IMR-90 (cell line): ENCODE measurements around the gene SYVN1. TPM values are rescaled to one million over a fixed set of nuclear protein-coding genes. Genes with fewer than 3 reads are reported as not detected.

Experiments used
- ATAC-seq: fragments of 200-7000 bp; cut with Tn5 transposase; 2 replicates; pipeline ENCODE4 v1.9.1; 2020; ENCODE audit warnings: low read depth, mild to moderate bottlenecking, moderate library complexity
- BruUV-seq: library from RNA; stranded (reverse); fragments of 400-500 nt; replicated peaks from 2 replicates; lab custom pipeline; 2021; lab: Mats Ljungman, UMichigan
- CTCF ChIA-PET: fragments of 300-600 bp; formaldehyde crosslinking; extraction: SDS; loops from one replicate; lab custom pipeline; 2021; ENCODE audit warnings: antibody characterized with exemption; lab: Yijun Ruan, JAX
- POLR2A ChIA-PET: fragments of 300-600 bp; sonication (Branson Sonifier 250); formaldehyde crosslinking; loops from one replicate; lab custom pipeline; 2022; ENCODE audit warnings: antibody characterized with exemption; ENCODE audit not compliant: unreplicated experiment; lab: Charles Lee
- DNase-seq: peaks from one replicate; pipeline ENCODE4 v3.0.0; 2013
- H2AFZ ChIP-seq: replicated peaks from 2 replicates; pipeline ENCODE3; 2013; ENCODE audit warnings: low read length, mild to moderate bottlenecking; ENCODE audit not compliant: poor library complexity
- H2AK5ac ChIP-seq: 2 replicates; pipeline ENCODE4 v1.6.1; 2013; ENCODE audit warnings: low read depth, low read length, inconsistent platforms
- H2AK9ac ChIP-seq: replicated peaks from 2 replicates; pipeline ENCODE3; 2013; ENCODE audit warnings: mild to moderate bottlenecking, low read depth, low read length, moderate library complexity; ENCODE audit not compliant: poor library complexity
- H2BK120ac ChIP-seq: 2 replicates; pipeline ENCODE4 v1.6.1; 2013; ENCODE audit warnings: low read depth, low read length, inconsistent platforms
- H2BK15ac ChIP-seq: 3 replicates; pipeline ENCODE4 v1.6.1; 2013; ENCODE audit warnings: low read depth, low read length, inconsistent platforms
- H2BK20ac ChIP-seq: 2 replicates; pipeline ENCODE4 v1.6.1; 2013; ENCODE audit warnings: low read depth, mild to moderate bottlenecking, inconsistent platforms, low read length, moderate library complexity
- H2BK5ac ChIP-seq: 2 replicates; pipeline ENCODE4 v1.6.1; 2013; ENCODE audit warnings: mild to moderate bottlenecking, low read depth, low read length, inconsistent platforms; ENCODE audit not compliant: poor library complexity, severe bottlenecking
- H3K14ac ChIP-seq: replicated peaks from 2 replicates; pipeline ENCODE4 v1.6.1; 2013; ENCODE audit warnings: low read depth, low read length, inconsistent platforms
- H3K18ac ChIP-seq: 2 replicates; pipeline ENCODE4 v1.6.1; 2013; ENCODE audit warnings: low read depth, low read length, control low read depth
- H3K23ac ChIP-seq: 2 replicates; pipeline ENCODE4 v1.6.1; 2013; ENCODE audit warnings: low read depth, low read length, inconsistent platforms
- H3K27ac ChIP-seq: 2 replicates; pipeline ENCODE4 v1.5.1; 2013; ENCODE audit warnings: mild to moderate bottlenecking, control low read depth, low read length; ENCODE audit not compliant: insufficient read depth
- H3K27me3 ChIP-seq: 2 replicates; pipeline ENCODE4 v1.6.1; 2013; ENCODE audit warnings: low read length; ENCODE audit not compliant: control insufficient read depth, insufficient read depth
- H3K36me3 ChIP-seq: 2 replicates; pipeline ENCODE4 v1.6.1; 2013; ENCODE audit warnings: low read length, mixed read lengths; ENCODE audit not compliant: control insufficient read depth, insufficient read depth
- H3K4ac ChIP-seq: 2 replicates; pipeline ENCODE4 v1.6.1; 2013; ENCODE audit warnings: low read depth, low read length, inconsistent platforms
- H3K4me1 ChIP-seq: 2 replicates; pipeline ENCODE4 v1.6.1; 2013; ENCODE audit warnings: low read length, mixed read lengths; ENCODE audit not compliant: control insufficient read depth, insufficient read depth
- H3K4me2 ChIP-seq: 2 replicates; pipeline ENCODE4 v1.6.1; 2013; ENCODE audit warnings: low read depth, mild to moderate bottlenecking, control low read depth, low read length, moderate library complexity
- H3K4me3 ChIP-seq: 2 replicates; pipeline ENCODE4 v1.5.1; 2013; ENCODE audit warnings: low read depth, mild to moderate bottlenecking, control low read depth, low read length, moderate library complexity; ENCODE audit not compliant: insufficient read depth
- H3K56ac ChIP-seq: 2 replicates; pipeline ENCODE4 v1.6.1; 2013; ENCODE audit warnings: low read length, inconsistent platforms; ENCODE audit not compliant: insufficient read depth; ENCODE audit errors: extremely low read depth
- H3K79me1 ChIP-seq, 2 experiments: 2 replicates each; pipeline ENCODE4 v1.6.1; 2013; ENCODE audit warnings: low read length in 2 of 2, inconsistent platforms in 1 of 2, low read depth in 1 of 2
- H3K9ac ChIP-seq: 2 replicates; pipeline ENCODE4 v1.6.1; 2013; ENCODE audit warnings: low read depth, low read length, control low read depth
- H3K9me1 ChIP-seq: 2 replicates; pipeline ENCODE4 v1.6.1; 2013; ENCODE audit warnings: low read length, inconsistent platforms; ENCODE audit not compliant: insufficient read depth
- H3K9me3 ChIP-seq: 2 replicates; pipeline ENCODE4 v1.6.1; 2013; ENCODE audit warnings: low read length; ENCODE audit not compliant: control insufficient read depth, insufficient read depth
- H4K20me1 ChIP-seq: 2 replicates; pipeline ENCODE4 v1.6.1; 2013; ENCODE audit warnings: low read length, inconsistent platforms; ENCODE audit not compliant: insufficient read depth
- H4K5ac ChIP-seq: 2 replicates; pipeline ENCODE4 v1.6.1; 2013; ENCODE audit warnings: mild to moderate bottlenecking, low read depth, low read length, control low read depth
- H4K8ac ChIP-seq, 2 experiments: 2 replicates each; pipeline ENCODE4 v1.6.1; 2013; ENCODE audit warnings: low read depth in 2 of 2, low read length in 2 of 2, control low read depth in 1 of 2, inconsistent platforms in 1 of 2
- H4K91ac ChIP-seq: 2 replicates; pipeline ENCODE4 v1.6.1; 2013; ENCODE audit warnings: low read depth, low read length, inconsistent platforms; ENCODE audit not compliant: insufficient read depth
- MXI1 ChIP-seq: IDR thresholded peaks from 2 replicates; pipeline ENCODE4 v1.6.1; 2012; ENCODE audit warnings: low read depth, mild to moderate bottlenecking, low read length, moderate library complexity, borderline replicate concordance
- WGBS, 2 experiments: methylation state at CpG; one replicate each; pipeline versions ENCODE4 v1.1.5 to v1.1.7; 2013; ENCODE audit warnings: missing lambda C conversion rate in 2 of 2; ENCODE audit not compliant: insufficient read length in 1 of 2; ENCODE audit errors: extremely low coverage in 2 of 2; 5-methylcytosine and 5-hydroxymethylcytosine counted together
- dilution Hi-C: fragments of 300-500 bp; cut with HindIII; formaldehyde crosslinking; loops from one replicate; pipeline ENCODE4 v1.14.3; 2018; ENCODE audit warnings: low sequenced_read_pairs; ENCODE audit not compliant: unreplicated experiment
- in situ Hi-C: fragments of 300-500 bp; cut with MboI; formaldehyde crosslinking; loops from 3 replicates; pipeline ENCODE4 v1.14.3; 2019; ENCODE audit warnings: low sequenced_read_pairs, inconsistent platforms, mixed read lengths
- intact Hi-C: fragments of 100-400 bp; cut with micrococcal nuclease; formaldehyde crosslinking; loops from 2 replicates; pipeline ENCODE4 v1.10.0; 2022
- polyA plus RNA-seq, 3 experiments: library from polyadenylated mRNA; depleted of rRNA; stranded (reverse); fragments of >200 nt; gene quantifications; 2 replicates each; pipeline ENCODE4 v1.2.3, GENCODE V29; 2012; ENCODE audit warnings: low replicate concordance in 1 of 3
- total RNA-seq: library from RNA; depleted of rRNA; stranded (reverse); fragments of >200 nt; gene quantifications from 2 replicates; pipeline ENCODE4 v1.2.3, GENCODE V29; 2012

SYVN1 gene
- total and polyA plus RNA-seq, 2 of the 4 experiments (the other 2 are of a cell fraction), result 9.5 to 52.9 TPM

DNA sequence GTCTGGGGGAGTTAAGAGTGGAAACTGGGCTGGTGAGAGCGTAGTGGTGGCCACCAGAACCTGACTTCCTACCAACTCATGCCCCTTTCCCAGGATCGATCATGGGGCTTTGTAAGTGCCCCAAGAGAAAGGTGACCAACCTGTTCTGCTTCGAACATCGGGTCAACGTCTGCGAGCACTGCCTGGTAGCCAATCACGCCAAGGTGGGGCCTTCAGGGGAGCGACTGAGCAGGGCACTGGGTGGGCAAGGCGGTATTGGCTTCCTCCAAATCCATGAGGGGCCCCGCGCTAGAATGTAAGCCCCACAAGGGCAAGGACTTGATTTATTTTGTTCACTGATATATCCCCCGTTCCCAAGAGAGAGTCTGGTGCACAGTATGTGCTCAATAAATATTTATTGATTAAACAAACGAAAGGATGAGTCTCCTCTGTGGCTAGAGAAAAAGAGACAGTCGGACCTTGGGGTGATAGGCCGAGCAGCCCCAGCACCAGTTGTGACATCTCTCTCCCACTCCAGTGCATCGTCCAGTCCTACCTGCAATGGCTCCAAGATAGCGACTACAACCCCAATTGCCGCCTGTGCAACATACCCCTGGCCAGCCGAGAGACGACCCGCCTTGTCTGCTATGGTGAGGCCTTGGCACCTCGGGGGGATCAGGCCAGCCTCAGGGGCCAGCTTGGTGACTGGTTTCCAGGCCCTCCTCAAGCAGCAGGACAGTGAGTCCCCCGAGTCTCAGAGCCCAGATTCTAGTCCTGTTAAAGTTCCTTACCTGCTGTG, 49.5 kb downstream of the SYVN1 start:
- DNase-seq, result no peak
- Histone ChIP-seq H2AK9ac (peak overlapping the region; percentile 94), H2BK15ac (no peak overlapping the region), H3K36me3 (peaks cover 34% of the 10 kb centered on the region), H3K56ac (peak overlapping the region; percentile 76), H3K4me2 (peak overlapping the region; percentile 95), H3K79me1 (peaks cover 40 to 54% of the 10 kb centered on the region in 2 experiments), H3K14ac (peak overlapping the region; percentile 92), H3K9ac (peak overlapping the region; percentile 99), H2BK20ac (no peak overlapping the region), H3K27me3 (no peaks in the 10 kb centered on the region), H4K91ac (peak overlapping the region; percentile 88), H3K9me3 (no peaks in the 10 kb centered on the region), H4K8ac (peak overlapping the region; percentile 93 to 94), H2AFZ (peak overlapping the region; percentile 83), H4K5ac (peak overlapping the region; percentile 90), H3K4ac (peak overlapping the region; percentile 96), H3K4me3 (peak overlapping the region; percentile 89), H4K20me1 (no peaks in the 10 kb centered on the region; the same call in 1 of the 2 replicates), H3K27ac (peak overlapping the region; percentile 100), H2AK5ac (peak overlapping the region; percentile 93), H2BK5ac (peak overlapping the region; percentile 25), H3K18ac (peak overlapping the region; percentile 0; the same call in 1 of the 2 replicates), H3K4me1 (peaks cover 4% of the 10 kb centered on the region; the same call in 1 of the 2 replicates), H2BK120ac (peak overlapping the region; percentile 9), H3K9me1 (no peaks in the 10 kb centered on the region; the same call in 1 of the 2 replicates), H3K23ac (peak overlapping the region; percentile 79; the same call in 1 of the 2 replicates)
- intact Hi-C loops, result loop anchor here (1.0 to 2.0 kb wide), 2 partner anchors 12 to 44 kb away; partner anchors contain the start of genes SAC3D1 and VPS51
- ChIA-PET POLR2A (interaction anchor here (1.7 kb wide), 1 partner anchor 12 kb away, joined by 4 read pairs; no protein-coding TSS in a partner anchor), CTCF (no interaction called here)
- WGBS, 2 experiments, result 17% methylated on average over 6 of the region's 23 CpGs; no CpG with 5 or more reads in 1 of the 2 experiments
- TF ChIP-seq MXI1, result no peak
- peak; percentile 7; the same call in 1 of the 2 replicates for ATAC-seq
- in situ Hi-C loops, result no loop called here
- BruUV-seq, result TSS peak; percentile 53
- dilution Hi-C loops, result no loop called here
